GM10266 (cell line): ENCODE measurements around the gene CYTH1.

ENCODE experiments used
- DNase-seq: peaks from one replicate; pipeline ENCODE4 v3.0.0; 2012; ENCODE audit errors: extremely low spot score
- CTCF ChIP-seq: IDR thresholded peaks from 2 replicates; pipeline ENCODE4 v1.5.1; 2012; ENCODE audit warnings: mild to moderate bottlenecking, low read depth; ENCODE audit not compliant: control insufficient read depth, insufficient read depth; ENCODE audit errors: missing control alignments

Gene CYTH1

GRCh38 chr17:78715000-78715771 is 66.9 kb downstream of the CYTH1 start:
- no peak for TF ChIP-seq CTCF
- no peak for DNase-seq

- TF ChIP-seq CTCF, result no peak
Observed at GRCh38 chr17:78714534-78714933, 67.5 kb downstream of the CYTH1 start.

GRCh38 chr17:78712043-78712442 is 70.0 kb downstream of the CYTH1 start:
- DNase-seq, result no peak
- no peak for TF ChIP-seq CTCF

More at GRCh38 chr17:78714534-78714933, 67.5 kb downstream of the CYTH1 start:
- DNase-seq, result no peak

GRCh38 chr17:78710607-78711006 is 71.5 kb downstream of the CYTH1 start:
- DNase-seq, result no peak
- no peak for TF ChIP-seq CTCF

- DNase-seq, result no peak
- no peak for TF ChIP-seq CTCF
Observed at GRCh38 chr17:78709751-78710181, 72.3 kb downstream of the CYTH1 start.

- DNase-seq, result peak; percentile 49
- no peak for TF ChIP-seq CTCF
Observed at GRCh38 chr17:78709119-78709681, 72.9 kb downstream of the CYTH1 start.

GRCh38 chr17:78708510-78708973 is 73.5 kb downstream of the CYTH1 start:
- DNase-seq, result peak; percentile 50
- peak; percentile 78 for TF ChIP-seq CTCF
